K562 (cell line): ENCODE data around the gene CENPH. TPM values are rescaled to one million over a fixed set of nuclear protein-coding genes. Genes with fewer than 3 reads are reported as not detected.

ENCODE experiments used
- ARID2 ChIP-seq: fragments of 450-650 bp; IDR thresholded peaks from 2 replicates; pipeline ENCODE4 v1.6.1; 2017; ENCODE audit warnings: antibody characterized with exemption, mild to moderate bottlenecking
- CAMTA2 ChIP-seq: fragments of 250-450 bp; sonication (Bioruptor Pico); conservative IDR thresholded peaks from 2 replicates; pipeline ENCODE4 v1.5.1; 2022
- CBX1 ChIP-seq: sonication (generic); IDR thresholded peaks from 2 replicates; pipeline ENCODE4 v1.6.1; 2016; ENCODE audit warnings: antibody characterized with exemption, low read depth, mild to moderate bottlenecking
- GTF2E2 ChIP-seq: fragments of 200-800 bp; sonication (Bioruptor generic); IDR thresholded peaks from 2 replicates; pipeline ENCODE4 v1.6.1; 2016; ENCODE audit warnings: missing genetic modification characterization, missing compliant biosample characterization
- RREB1 ChIP-seq: fragments of 250-450 bp; sonication (Bioruptor Pico); IDR thresholded peaks from 2 replicates; pipeline ENCODE4 v1.4.0; 2020
- SAFB ChIP-seq: fragments of 200-400 bp; formaldehyde crosslinking; IDR thresholded peaks from 2 replicates; pipeline ENCODE4 v1.6.1; 2017; ENCODE audit warnings: low read depth, low read length, borderline replicate concordance
- USF2 ChIP-seq: sonication (generic); formaldehyde crosslinking; IDR thresholded peaks from 2 replicates; pipeline ENCODE4 v1.5.0; 2020; ENCODE audit warnings: missing genetic modification reagents
- ZNF143 ChIP-seq: sonication (generic); formaldehyde crosslinking; IDR thresholded peaks from 2 replicates; pipeline ENCODE4 v1.9.0; 2022; ENCODE audit warnings: mild to moderate bottlenecking, missing genetic modification reagents
- ZZZ3 ChIP-seq: fragments of 450-650 bp; IDR thresholded peaks from 2 replicates; pipeline ENCODE4 v1.6.1; 2016; ENCODE audit warnings: antibody characterized with exemption, mild to moderate bottlenecking, moderate library complexity
- polyA plus RNA-seq, 8 experiments: library from polyadenylated mRNA; depleted of rRNA in 4 of 8; stranded (reverse) in 5 of 8; unstranded in 3 of 8; fragments of >200 nt; fragmentation: Nextera tagmentation in 2 of 8; fragmentation: Illumina TruSeq in 1 of 8; extraction: Ambion mirVana in 2 of 8; extraction: Trizol in 1 of 8; gene quantifications; 2 replicates each; pipeline versions ENCODE4 v1.2.1 to v1.2.3, GENCODE V29; 2011 to 2014; ENCODE audit warnings: inconsistent platforms in 1 of 8, missing spikeins in 1 of 8
- total RNA-seq, 7 experiments: library from RNA; depleted of rRNA in 6 of 7; stranded (reverse); fragments of >200 nt in 6 of 7; fragmentation: Illumina TruSeq in 2 of 7; extraction: Trizol in 2 of 7; gene quantifications; 2 replicates each; pipeline versions ENCODE4 v1.2.1 to v1.2.3, GENCODE V29; 2011 to 2021; ENCODE audit warnings: low replicate concordance in 1 of 7

Gene CENPH
- total and polyA plus RNA-seq, 9 of the 15 experiments (the other 6 are each of a cell fraction or from before 2014, with no cell fraction given), result 10.5 to 124 (median 74.9) TPM

GRCh38 chr5:69166686-69167492 lies 22.5 kb upstream of the CENPH start, which contains the start of gene CCNB1 (continued):
- no peak for TF ChIP-seq CAMTA2 (CRISPR knock-in tag)
- 0 out of 2 replicates have a peak, but pooled peaks have one; percentile 41 for TF ChIP-seq ZZZ3
- TF ChIP-seq GTF2E2 (tag), result no peak
- no peak for TF ChIP-seq CBX1
- TF ChIP-seq RREB1 (CRISPR knock-in tag), result 0 out of 2 replicates have a peak, but pooled peaks have one; percentile 74
- TF ChIP-seq ZNF143, result no peak
- TF ChIP-seq USF2 (CRISPR knock-in tag), result peak; percentile 93
- peak; percentile 58; the same call in 1 of the 2 replicates for TF ChIP-seq ARID2
- TF ChIP-seq SAFB, result no peak
